ENCODE measurements around the gene LIN52. TPM values are rescaled to one million over a fixed set of nuclear protein-coding genes. Genes with fewer than 3 reads are reported as not detected.

The LIN52 gene
- total and polyA plus RNA-seq, 2 experiments from 2014 or later = 8.6 to 10.8 TPM

GRCh38 chr14:74045522-74045921 is 39.2 kb upstream of the LIN52 start:
- H3K27me3 ChIP-seq (ENCODE audit: insufficient read depth) = no peaks in the 10 kb centered on the region
- H3K27ac ChIP-seq (ENCODE audit: low read depth) = no peak overlapping the region
- no peak overlapping the region for H3K4me3 Mint-ChIP-seq
- H3K4me1 ChIP-seq (ENCODE audit: insufficient read depth) = no peaks in the 10 kb centered on the region
- H3K4me1 Mint-ChIP-seq = peaks cover 2% of the 10 kb centered on the region; the same call in 2 of the 3 replicates
- no peak for DNase-seq (ENCODE audit: low spot score)
- no peaks in the 10 kb centered on the region for H3K9me2 ChIP-seq (ENCODE audit: insufficient read depth)
- H3K79me2 ChIP-seq (replicated peaks; ENCODE audit: insufficient read depth) = no peaks in the 10 kb centered on the region
- H3K36me3 Mint-ChIP-seq (ENCODE audit: low read depth) = no peaks in the 10 kb centered on the region
- no peak overlapping the region for H2AFZ ChIP-seq
- no peak for ATAC-seq
- H3K27me3 Mint-ChIP-seq (ENCODE audit: insufficient read depth, low read depth, poor library complexity) = peaks cover 2% of the 10 kb centered on the region
- no peak overlapping the region for H3K4me3 ChIP-seq
- no peak overlapping the region for H3K27ac Mint-ChIP-seq
- no peaks in the 10 kb centered on the region for H3K9me3 Mint-ChIP-seq
- H3K4me2 ChIP-seq = no peak overlapping the region
- H3K36me3 ChIP-seq (ENCODE audit: insufficient read depth) = no peaks in the 10 kb centered on the region
- no peaks in the 10 kb centered on the region for H4K20me1 ChIP-seq (replicated peaks; ENCODE audit: insufficient read depth)
- TF ChIP-seq NANOG (IDR thresholded peaks at IDR 0.05; ENCODE audit: borderline replicate concordance) (no peak), POLR2AphosphoS5 (IDR thresholded peaks at IDR 0.05; ENCODE audit: low read depth) (no peak), ZNF462 (CRISPR knock-in tag; IDR thresholded peaks at IDR 0.05) (no peak), ETS1 (IDR thresholded peaks at IDR 0.05) (no peak), ZNF331 (CRISPR knock-in tag; IDR thresholded peaks at IDR 0.05; ENCODE audit: low read depth) (no peak), CTCF (conservative IDR thresholded peaks at IDR 0.05; ENCODE audit: low read depth in 2 of 2) (no peak), STAT1 (IDR thresholded peaks at IDR 0.05; ENCODE audit: unreplicated experiment) (no peak), CREB1 (CRISPR knock-in tag; IDR thresholded peaks at IDR 0.05; ENCODE audit: low read depth) (no peak), REST (IDR thresholded peaks at IDR 0.05; ENCODE audit: unreplicated experiment) (no peak), JUNB (IDR thresholded peaks at IDR 0.05; ENCODE audit: unreplicated experiment) (no peak), ZNF114 (CRISPR knock-in tag; IDR thresholded peaks at IDR 0.05) (no peak)
- no peaks in the 10 kb centered on the region for H3F3A ChIP-seq (replicated peaks; ENCODE audit: low read depth)

Measured in GM23338 (cell line).